ENCODE results near the gene CEP72. TPM values are rescaled to one million over a fixed set of nuclear protein-coding genes. Genes with fewer than 3 reads are reported as not detected.

CEP72 gene
- polyA plus RNA-seq, 1 of the 3 experiments (the other 2 are of a cell fraction) = 4.4 TPM

DNA sequence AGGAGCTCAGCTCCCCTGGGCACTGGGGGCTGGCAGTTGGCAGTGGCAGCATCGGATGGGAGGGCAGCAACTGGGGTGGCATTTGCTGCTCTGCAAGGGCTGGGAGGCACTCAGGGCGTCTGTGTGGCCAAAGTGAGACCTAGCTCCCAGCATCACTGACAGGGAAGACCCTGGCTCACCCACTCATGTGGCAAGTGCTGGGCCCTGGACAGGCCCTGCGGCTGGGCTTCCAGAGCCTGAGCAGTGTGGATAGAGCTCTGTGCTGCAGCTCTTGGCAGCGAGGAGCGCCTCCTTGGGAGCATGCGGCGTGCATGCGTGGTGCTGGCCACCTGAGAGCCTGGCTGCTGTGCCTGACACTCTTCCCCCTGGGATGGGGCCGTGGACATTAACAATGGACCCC lies 10.2 kb downstream of the CEP72 start:
- ChIA-PET POLR2A (interaction anchor here (0.6 kb wide), 1 partner anchor 47 kb away, joined by 4 read pairs; no protein-coding TSS in a partner anchor), CTCF (no interaction called here)
- 86% methylated on average over 4 of the region's 9 CpGs for WGBS (ENCODE audit: low lambda C conversion rate)

More for the DNA sequence above, 10.2 kb downstream of the CEP72 start:
- Histone ChIP-seq H3K4me2 (no peak overlapping the region), H4K20me1 (ENCODE audit: insufficient read depth) (no peaks in the 10 kb centered on the region), H3K27ac (ENCODE audit: low read depth in 2 of 2, low read length in 1 of 2) (no peak overlapping the region), H3K36me3 (replicated peaks in 1 of 2; ENCODE audit: control insufficient read depth in 1 of 2, insufficient read depth in 2 of 2, low read length in 1 of 2) (peaks cover 0 to 20% of the 10 kb centered on the region in 2 experiments), H3K27me3 (ENCODE audit: insufficient read depth) (no peaks in the 10 kb centered on the region), H3K9me3 (no peaks in the 10 kb centered on the region), H2AFZ (ENCODE audit: low read depth) (no peak overlapping the region), H3K79me2 (ENCODE audit: insufficient read depth) (peaks cover 1% of the 10 kb centered on the region; the same call in 1 of the 2 replicates), H3K9me2 (no peaks in the 10 kb centered on the region), H3F3A (replicated peaks; ENCODE audit: insufficient read depth) (no peaks in the 10 kb centered on the region), H3K9ac (no peak overlapping the region), H3K4me3 (ENCODE audit: low read depth in 2 of 2, low read length in 1 of 2) (no peak overlapping the region), H3K4me1 (ENCODE audit: control insufficient read depth in 1 of 2, insufficient read depth in 2 of 2, low read depth in 1 of 2, low read length in 1 of 2) (no peaks in the 10 kb centered on the region)
- DNase-seq = no peak
- TF ChIP-seq POLR2AphosphoS5 (IDR thresholded peaks at IDR 0.05; ENCODE audit: low read depth, low read length) (no peak), TCF12 (IDR thresholded peaks at IDR 0.05) (no peak), RXRA (IDR thresholded peaks at IDR 0.05; ENCODE audit: borderline replicate concordance, low read depth) (no peak), SMC3 (IDR thresholded peaks at IDR 0.05; ENCODE audit: low read depth, low read length) (no peak), GABPA (IDR thresholded peaks at IDR 0.05; ENCODE audit: low read depth) (no peak), REST (IDR thresholded peaks at IDR 0.05; ENCODE audit: low read depth, low read length) (no peak), IRF3 (IDR thresholded peaks at IDR 0.05; ENCODE audit: low read depth, low read length) (no peak), MEF2A (IDR thresholded peaks at IDR 0.05; ENCODE audit: borderline replicate concordance, low read depth) (no peak), GATA2 (CRISPR knock-in tag; IDR thresholded peaks at IDR 0.05) (no peak), TAF1 (IDR thresholded peaks at IDR 0.05; ENCODE audit: borderline replicate concordance, low read depth, low read length) (no peak), NRF1 (IDR thresholded peaks at IDR 0.05; ENCODE audit: low read depth, low read length) (no peak), FOSL2 (IDR thresholded peaks at IDR 0.05; ENCODE audit: borderline replicate concordance, low read depth) (no peak)
- TF ChIP-seq, protein P1, sequence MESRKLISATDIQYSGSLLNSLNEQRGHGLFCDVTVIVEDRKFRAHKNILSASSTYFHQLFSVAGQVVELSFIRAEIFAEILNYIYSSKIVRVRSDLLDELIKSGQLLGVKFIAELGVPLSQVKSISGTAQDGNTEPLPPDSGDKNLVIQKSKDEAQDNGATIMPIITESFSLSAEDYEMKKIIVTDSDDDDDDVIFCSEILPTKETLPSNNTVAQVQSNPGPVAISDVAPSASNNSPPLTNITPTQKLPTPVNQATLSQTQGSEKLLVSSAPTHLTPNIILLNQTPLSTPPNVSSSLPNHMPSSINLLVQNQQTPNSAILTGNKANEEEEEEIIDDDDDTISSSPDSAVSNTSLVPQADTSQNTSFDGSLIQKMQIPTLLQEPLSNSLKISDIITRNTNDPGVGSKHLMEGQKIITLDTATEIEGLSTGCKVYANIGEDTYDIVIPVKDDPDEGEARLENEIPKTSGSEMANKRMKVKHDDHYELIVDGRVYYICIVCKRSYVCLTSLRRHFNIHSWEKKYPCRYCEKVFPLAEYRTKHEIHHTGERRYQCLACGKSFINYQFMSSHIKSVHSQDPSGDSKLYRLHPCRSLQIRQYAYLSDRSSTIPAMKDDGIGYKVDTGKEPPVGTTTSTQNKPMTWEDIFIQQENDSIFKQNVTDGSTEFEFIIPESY (IDR thresholded peaks at IDR 0.05; ENCODE audit: borderline replicate concordance, low read depth) = no peak

Measured in SK-N-SH (cell line).